Neural cell (in vitro differentiated cells): ENCODE data around the gene RAMP2.

ENCODE experiments used
- EP300 ChIP-seq: fragments of 450-650 bp; conservative IDR thresholded peaks from 2 replicates; pipeline ENCODE4 v1.6.1; 2014; ENCODE audit warnings: antibody characterized with exemption, mild to moderate bottlenecking, moderate library complexity; ENCODE audit not compliant: poor library complexity, severe bottlenecking
- MXI1 ChIP-seq: fragments of 450-650 bp; conservative IDR thresholded peaks from 2 replicates; pipeline ENCODE4 v1.6.1; 2014; ENCODE audit warnings: antibody characterized with exemption, mild to moderate bottlenecking; ENCODE audit not compliant: poor library complexity, severe bottlenecking
- POLR2AphosphoS5 ChIP-seq: IDR thresholded peaks from 2 replicates; pipeline ENCODE4 v1.6.1; 2012
- RAD21 ChIP-seq: fragments of 450-650 bp; conservative IDR thresholded peaks from 2 replicates; pipeline ENCODE4 v1.6.1; 2014; ENCODE audit warnings: antibody characterized with exemption, mild to moderate bottlenecking, moderate library complexity
- TAF1 ChIP-seq: IDR thresholded peaks from 2 replicates; pipeline ENCODE4 v1.6.1; 2012; ENCODE audit warnings: low read depth
- TF ChIP-seq, protein P1 (sequence below): fragments of 450-650 bp; IDR thresholded peaks from 2 replicates; pipeline ENCODE4 v1.5.1; 2014; ENCODE audit warnings: antibody characterized with exemption, mild to moderate bottlenecking, moderate library complexity; ENCODE audit not compliant: poor library complexity, severe bottlenecking

DNA sequence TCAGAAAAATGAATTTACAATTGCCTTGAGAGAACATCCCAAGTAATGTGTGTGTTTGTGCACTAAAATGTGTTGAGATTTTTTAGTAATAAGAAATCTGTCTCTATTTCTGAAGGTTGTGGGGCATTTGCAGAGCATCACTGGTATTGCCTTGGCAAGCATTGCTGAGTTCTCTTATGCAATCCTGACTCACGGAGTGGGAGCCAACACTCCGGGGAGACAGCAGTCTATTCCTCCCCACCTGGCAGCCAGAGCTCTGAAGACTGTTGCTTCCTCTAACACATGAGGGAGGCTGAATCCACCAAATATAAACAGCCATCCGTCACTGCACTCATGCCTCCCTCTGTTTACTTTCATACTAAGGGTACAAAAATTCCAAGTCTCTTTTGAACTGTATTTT, 48.2 kb downstream of the RAMP2 start:
- TF ChIP-seq, protein P1, sequence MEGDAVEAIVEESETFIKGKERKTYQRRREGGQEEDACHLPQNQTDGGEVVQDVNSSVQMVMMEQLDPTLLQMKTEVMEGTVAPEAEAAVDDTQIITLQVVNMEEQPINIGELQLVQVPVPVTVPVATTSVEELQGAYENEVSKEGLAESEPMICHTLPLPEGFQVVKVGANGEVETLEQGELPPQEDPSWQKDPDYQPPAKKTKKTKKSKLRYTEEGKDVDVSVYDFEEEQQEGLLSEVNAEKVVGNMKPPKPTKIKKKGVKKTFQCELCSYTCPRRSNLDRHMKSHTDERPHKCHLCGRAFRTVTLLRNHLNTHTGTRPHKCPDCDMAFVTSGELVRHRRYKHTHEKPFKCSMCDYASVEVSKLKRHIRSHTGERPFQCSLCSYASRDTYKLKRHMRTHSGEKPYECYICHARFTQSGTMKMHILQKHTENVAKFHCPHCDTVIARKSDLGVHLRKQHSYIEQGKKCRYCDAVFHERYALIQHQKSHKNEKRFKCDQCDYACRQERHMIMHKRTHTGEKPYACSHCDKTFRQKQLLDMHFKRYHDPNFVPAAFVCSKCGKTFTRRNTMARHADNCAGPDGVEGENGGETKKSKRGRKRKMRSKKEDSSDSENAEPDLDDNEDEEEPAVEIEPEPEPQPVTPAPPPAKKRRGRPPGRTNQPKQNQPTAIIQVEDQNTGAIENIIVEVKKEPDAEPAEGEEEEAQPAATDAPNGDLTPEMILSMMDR = no peak
- TF ChIP-seq EP300 (no peak), POLR2AphosphoS5 (no peak), TAF1 (no peak), RAD21 (no peak), MXI1 (no peak)
